ENCODE measurements around the gene MPP2.

Gene MPP2

DNA sequence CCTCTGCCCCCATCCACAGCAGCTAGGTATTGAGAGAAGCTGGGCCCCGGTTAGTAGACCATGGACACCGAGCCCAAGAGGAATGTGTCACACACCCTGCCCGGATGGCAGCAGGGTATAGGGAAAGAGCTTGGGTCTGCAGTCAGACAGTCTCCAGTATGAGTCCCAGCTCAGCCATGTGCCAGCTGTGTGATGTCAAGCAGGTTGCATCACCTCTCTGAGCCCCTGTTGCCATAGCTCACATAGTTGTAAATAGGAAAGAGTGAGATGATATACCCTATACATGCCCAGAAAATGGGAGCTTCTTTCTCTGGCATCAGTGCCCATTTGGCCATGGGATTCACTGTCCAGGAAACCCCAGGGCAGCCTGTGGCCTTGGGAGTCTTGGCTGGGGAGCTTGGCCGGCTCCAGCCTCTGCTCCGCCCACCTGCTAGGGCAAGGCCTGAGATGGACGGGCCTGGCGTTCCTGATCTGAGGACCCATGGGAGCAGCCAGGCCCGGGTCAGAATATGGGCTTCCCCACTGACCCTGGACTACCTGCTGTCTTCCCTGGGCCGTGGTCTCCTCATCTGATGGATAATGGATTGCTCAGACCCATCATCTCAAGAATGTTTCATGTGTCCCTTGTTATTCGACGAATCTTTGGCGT is 47.1 kb downstream of the MPP2 start:
- Histone ChIP-seq H3K27ac (no peak overlapping the region), H4K20me1 (ENCODE audit: insufficient read depth) (no peaks in the 10 kb centered on the region), H3K9ac (no peak overlapping the region), H3K4me1 (ENCODE audit: low read depth, poor library complexity, severe bottlenecking) (no peaks in the 10 kb centered on the region), H3K4me2 (no peak overlapping the region), H3K27me3 (ENCODE audit: insufficient read depth, low read depth) (peaks cover 35% of the 10 kb centered on the region), H3K36me3 (ENCODE audit: insufficient read depth) (no peaks in the 10 kb centered on the region), H2AFZ (ENCODE audit: low read depth) (no peak overlapping the region), H3K79me2 (ENCODE audit: insufficient read depth, low read depth) (no peaks in the 10 kb centered on the region), H3K4me3 (IDR thresholded peaks at IDR 0.05; ENCODE audit: insufficient read depth, low read depth, low read length) (no peak overlapping the region)
- TF ChIP-seq, protein P1, sequence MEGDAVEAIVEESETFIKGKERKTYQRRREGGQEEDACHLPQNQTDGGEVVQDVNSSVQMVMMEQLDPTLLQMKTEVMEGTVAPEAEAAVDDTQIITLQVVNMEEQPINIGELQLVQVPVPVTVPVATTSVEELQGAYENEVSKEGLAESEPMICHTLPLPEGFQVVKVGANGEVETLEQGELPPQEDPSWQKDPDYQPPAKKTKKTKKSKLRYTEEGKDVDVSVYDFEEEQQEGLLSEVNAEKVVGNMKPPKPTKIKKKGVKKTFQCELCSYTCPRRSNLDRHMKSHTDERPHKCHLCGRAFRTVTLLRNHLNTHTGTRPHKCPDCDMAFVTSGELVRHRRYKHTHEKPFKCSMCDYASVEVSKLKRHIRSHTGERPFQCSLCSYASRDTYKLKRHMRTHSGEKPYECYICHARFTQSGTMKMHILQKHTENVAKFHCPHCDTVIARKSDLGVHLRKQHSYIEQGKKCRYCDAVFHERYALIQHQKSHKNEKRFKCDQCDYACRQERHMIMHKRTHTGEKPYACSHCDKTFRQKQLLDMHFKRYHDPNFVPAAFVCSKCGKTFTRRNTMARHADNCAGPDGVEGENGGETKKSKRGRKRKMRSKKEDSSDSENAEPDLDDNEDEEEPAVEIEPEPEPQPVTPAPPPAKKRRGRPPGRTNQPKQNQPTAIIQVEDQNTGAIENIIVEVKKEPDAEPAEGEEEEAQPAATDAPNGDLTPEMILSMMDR (conservative IDR thresholded peaks at IDR 0.05; ENCODE audit: low read depth, low read length) = no peak

DNA sequence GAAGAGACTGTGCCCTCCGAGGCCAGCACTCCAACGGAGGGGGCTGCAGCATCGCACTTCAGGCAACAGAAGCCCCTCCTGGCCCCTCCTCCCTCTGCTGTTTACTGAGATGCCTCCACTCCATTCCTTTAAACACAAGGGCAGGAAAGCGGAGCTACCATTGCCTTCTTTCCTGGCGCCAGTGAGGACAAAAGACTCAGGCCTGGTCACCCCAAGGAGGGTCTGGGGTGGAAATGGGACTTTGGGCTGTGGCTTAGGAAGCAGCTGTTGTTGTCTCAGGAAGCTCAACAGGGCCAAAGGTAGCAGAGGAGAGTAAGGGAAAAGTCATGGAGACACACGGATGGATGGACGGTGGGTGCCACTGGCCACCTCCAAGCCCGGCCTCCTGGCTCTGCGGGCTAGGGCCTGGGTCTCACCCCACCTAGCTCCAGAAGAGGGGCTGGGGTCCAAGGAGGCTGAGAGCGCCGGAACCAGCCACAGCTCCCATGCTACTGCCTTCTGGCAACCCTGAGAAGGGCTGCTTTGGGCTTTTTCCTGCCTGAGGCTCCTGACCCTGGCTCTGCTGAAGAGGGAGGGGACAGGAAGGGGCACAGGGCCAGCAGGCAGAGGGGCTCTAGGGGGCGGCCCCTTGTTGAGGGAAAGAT is 49.3 kb downstream of the MPP2 start:
- H3K27me3 ChIP-seq (ENCODE audit: insufficient read depth, low read depth) = peaks cover 38% of the 10 kb centered on the region
- no peaks in the 10 kb centered on the region for H4K20me1 ChIP-seq (ENCODE audit: insufficient read depth)
- no peaks in the 10 kb centered on the region for H3K4me1 ChIP-seq (ENCODE audit: low read depth, poor library complexity, severe bottlenecking)
- TF ChIP-seq, protein P1 (conservative IDR thresholded peaks at IDR 0.05; ENCODE audit: low read depth, low read length) = no peak
- no peaks in the 10 kb centered on the region for H3K79me2 ChIP-seq (ENCODE audit: insufficient read depth, low read depth)
- H2AFZ ChIP-seq (ENCODE audit: low read depth) = no peak overlapping the region
- no peak overlapping the region for H3K4me2 ChIP-seq
- H3K9ac ChIP-seq = no peak overlapping the region
- no peak overlapping the region for H3K27ac ChIP-seq
- H3K36me3 ChIP-seq (ENCODE audit: insufficient read depth) = no peaks in the 10 kb centered on the region
- no peak overlapping the region for H3K4me3 ChIP-seq (IDR thresholded peaks at IDR 0.05; ENCODE audit: insufficient read depth, low read depth, low read length)

DNA sequence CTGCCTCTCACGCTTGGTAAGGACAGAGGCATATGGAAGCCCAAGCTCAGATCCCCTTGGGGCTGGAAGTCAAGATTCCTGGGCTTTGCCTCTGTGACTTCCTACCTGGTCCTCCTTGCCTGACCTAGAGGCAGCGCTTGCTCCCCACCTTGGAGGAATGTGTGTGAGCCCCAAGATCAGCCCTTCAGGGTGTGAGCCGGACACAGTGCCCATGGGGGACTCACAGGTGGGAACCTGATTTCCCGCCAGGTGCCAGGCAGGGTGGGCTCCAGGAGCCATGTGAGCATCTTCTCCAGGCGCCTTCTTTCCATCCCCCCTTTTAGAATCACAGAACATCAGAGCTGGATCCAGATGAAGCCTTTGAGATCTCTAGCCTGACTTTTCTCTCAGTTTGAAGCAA is 50.2 kb downstream of the MPP2 start:
- Histone ChIP-seq H4K20me1 (ENCODE audit: insufficient read depth) (no peaks in the 10 kb centered on the region), H2AFZ (ENCODE audit: low read depth) (no peak overlapping the region), H3K27ac (no peak overlapping the region), H3K4me1 (ENCODE audit: low read depth, poor library complexity, severe bottlenecking) (no peaks in the 10 kb centered on the region), H3K9ac (no peak overlapping the region), H3K4me2 (no peak overlapping the region), H3K4me3 (IDR thresholded peaks at IDR 0.05; ENCODE audit: insufficient read depth, low read depth, low read length) (no peak overlapping the region), H3K36me3 (ENCODE audit: insufficient read depth) (no peaks in the 10 kb centered on the region), H3K27me3 (ENCODE audit: insufficient read depth, low read depth) (peaks cover 46% of the 10 kb centered on the region), H3K79me2 (ENCODE audit: insufficient read depth, low read depth) (no peaks in the 10 kb centered on the region)
- TF ChIP-seq, protein P1 (conservative IDR thresholded peaks at IDR 0.05; ENCODE audit: low read depth, low read length) = no peak

DNA sequence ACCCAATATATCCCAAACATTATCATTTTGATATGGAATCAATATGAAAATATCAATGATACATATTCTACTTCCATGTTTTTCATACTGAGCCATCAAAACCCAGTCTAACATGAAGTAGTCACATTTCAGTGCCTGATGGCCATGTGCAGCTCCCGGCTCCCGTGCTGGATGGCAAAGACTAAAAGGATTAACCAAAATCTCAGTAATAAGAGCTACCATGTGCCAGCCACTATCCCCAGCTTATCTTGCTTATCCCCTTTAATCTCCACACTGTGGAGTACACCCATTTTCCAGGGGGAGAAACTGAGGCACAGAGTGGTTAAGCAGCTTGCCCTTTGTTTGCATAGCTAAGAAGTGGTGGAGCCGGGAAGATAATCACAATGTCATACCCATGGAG is 51.2 kb downstream of the MPP2 start:
- H2AFZ ChIP-seq (ENCODE audit: low read depth) = no peak overlapping the region
- H3K9ac ChIP-seq = no peak overlapping the region
- no peak overlapping the region for H3K4me3 ChIP-seq (IDR thresholded peaks at IDR 0.05; ENCODE audit: insufficient read depth, low read depth, low read length)
- H3K79me2 ChIP-seq (ENCODE audit: insufficient read depth, low read depth) = no peaks in the 10 kb centered on the region
- H3K27ac ChIP-seq = no peak overlapping the region
- no peaks in the 10 kb centered on the region for H4K20me1 ChIP-seq (ENCODE audit: insufficient read depth)
- TF ChIP-seq, protein P1 (conservative IDR thresholded peaks at IDR 0.05; ENCODE audit: low read depth, low read length) = no peak
- H3K27me3 ChIP-seq (ENCODE audit: insufficient read depth, low read depth) = peaks cover 48% of the 10 kb centered on the region
- no peaks in the 10 kb centered on the region for H3K4me1 ChIP-seq (ENCODE audit: low read depth, poor library complexity, severe bottlenecking)
- H3K36me3 ChIP-seq (ENCODE audit: insufficient read depth) = no peaks in the 10 kb centered on the region
- no peak overlapping the region for H3K4me2 ChIP-seq
